Natural killer cell (primary cell): ENCODE measurements around the gene C22orf31. TPM values are rescaled to one million over a fixed set of nuclear protein-coding genes. Genes with fewer than 3 reads are reported as not detected.
A peak's percentile ranks its signal among the peaks of the same experiment; 100 is the strongest.

ENCODE experiments used
- ATAC-seq, 3 donors: fragments of 150-1000 bp in 2 of 3; fragments of 200-7000 bp in 1 of 3; cut with Tn5 transposase; 1 replicate in 1 of 3; 2 replicates in 2 of 3; pipeline ENCODE4 v1.10.0; 2021; ENCODE audit warnings: mild to moderate bottlenecking in 2 of 3, moderate library complexity in 2 of 3
- DNase-seq, 2 donors: peaks; one replicate each; pipeline versions ENCODE4 v3.0.0 to v3.0.0-alpha.2; 2013 to 2021; ENCODE audit warnings: mixed read lengths in 1 of 2
- H3K27ac ChIP-seq: one replicate; pipeline ENCODE4 v1.5.1; 2013; ENCODE audit warnings: mild to moderate bottlenecking, low read length
- H3K27me3 ChIP-seq: one replicate; pipeline ENCODE4 v1.6.1; 2013; ENCODE audit warnings: low read length; ENCODE audit not compliant: control insufficient read depth, insufficient read depth
- H3K36me3 ChIP-seq: one replicate; pipeline ENCODE4 v1.6.1; 2013; ENCODE audit warnings: low read length; ENCODE audit not compliant: control insufficient read depth, insufficient read depth
- H3K4me1 ChIP-seq: one replicate; pipeline ENCODE4 v1.6.1; 2013; ENCODE audit warnings: low read length; ENCODE audit not compliant: control insufficient read depth, insufficient read depth
- H3K4me3 ChIP-seq: one replicate; pipeline ENCODE4 v1.5.1; 2013; ENCODE audit warnings: low read length
- H3K9me3 ChIP-seq: one replicate; pipeline ENCODE4 v1.6.1; 2013; ENCODE audit warnings: low read length; ENCODE audit not compliant: control insufficient read depth, insufficient read depth
- H3K27ac Mint-ChIP-seq, 2 donors: one replicate each; pipeline ENCODE4 v1.8.0; 2022; ENCODE audit warnings: mild to moderate bottlenecking in 2 of 2, mixed read lengths in 2 of 2, moderate library complexity in 1 of 2
- H3K27me3 Mint-ChIP-seq, 2 donors: one replicate each; pipeline ENCODE4 v1.8.0; 2022; ENCODE audit warnings: low read depth in 2 of 2, mixed read lengths in 2 of 2
- H3K36me3 Mint-ChIP-seq: one replicate; pipeline ENCODE4 v1.8.0; 2022; ENCODE audit warnings: mixed read lengths
- H3K4me1 Mint-ChIP-seq, 2 donors: one replicate each; pipeline ENCODE4 v1.8.0; 2022; ENCODE audit warnings: mixed read lengths in 2 of 2
- H3K4me3 Mint-ChIP-seq: one replicate; pipeline ENCODE4 v1.8.0; 2022; ENCODE audit warnings: mild to moderate bottlenecking, moderate library complexity, mixed read lengths
- H3K9me3 Mint-ChIP-seq, 2 donors: one replicate each; pipeline ENCODE4 v1.8.0; 2022; ENCODE audit warnings: mixed read lengths in 2 of 2
- WGBS: methylation state at CpG from one replicate; pipeline ENCODE4 v1.1.7; 2013; ENCODE audit warnings: missing lambda C conversion rate; ENCODE audit not compliant: insufficient coverage; 5-methylcytosine and 5-hydroxymethylcytosine counted together
- intact Hi-C: fragments of 100-400 bp; cut with micrococcal nuclease; formaldehyde crosslinking; loops from one replicate; pipeline ENCODE4 v1.14.2; 2022
- total RNA-seq, 4 donors: library from RNA; stranded (reverse); fragments of 120-200 nt in 1 of 4; gene quantifications; one replicate each; pipeline versions ENCODE4 v1.2.3 to v1.2.4, GENCODE V29; 2013 to 2022
- TF ChIP-seq, protein P1 (sequence below): fragments of 200-600 bp; IDR thresholded peaks from one replicate; pipeline ENCODE4 v1.8.0; 2022; ENCODE audit warnings: antibody characterized with exemption

C22orf31 gene
- total RNA-seq, 3 donors from 2014 or later (not counting 1 experiment from before 2014, with no cell fraction given) = not detected

DNA sequence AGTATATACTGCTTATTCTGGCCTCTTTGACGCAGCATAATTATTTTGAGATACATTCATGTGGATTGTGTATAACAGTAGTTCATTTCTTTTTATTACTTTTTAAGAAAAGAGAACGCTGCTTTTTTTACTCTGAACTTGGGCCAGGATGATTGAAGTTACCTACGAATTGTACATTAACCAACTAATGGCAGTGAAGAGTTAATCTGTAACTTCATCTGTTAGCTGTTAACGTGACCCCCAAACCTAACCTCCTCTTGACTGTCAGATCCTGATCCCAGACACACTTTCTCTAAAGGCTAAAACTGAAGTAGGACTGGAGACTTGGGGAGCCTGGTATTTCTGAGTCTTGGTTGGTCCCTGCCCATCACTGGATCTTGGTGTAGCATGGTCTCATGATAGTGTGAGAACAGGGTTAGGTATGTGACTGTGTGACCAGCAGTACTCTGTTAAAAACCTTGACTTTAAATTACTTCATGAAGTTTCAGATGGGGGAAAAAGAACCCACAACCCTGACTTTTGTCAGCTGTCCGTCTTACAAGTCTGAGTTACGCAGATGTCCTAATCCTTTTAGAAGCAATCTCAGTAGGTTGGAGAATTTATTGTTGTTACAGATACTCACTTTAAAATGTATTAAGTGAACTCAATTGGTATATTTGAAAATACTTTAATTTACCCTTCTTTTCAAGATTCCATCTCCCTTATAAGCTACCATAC is 39.4 kb downstream of the C22orf31 start:
- TF ChIP-seq, protein P1, sequence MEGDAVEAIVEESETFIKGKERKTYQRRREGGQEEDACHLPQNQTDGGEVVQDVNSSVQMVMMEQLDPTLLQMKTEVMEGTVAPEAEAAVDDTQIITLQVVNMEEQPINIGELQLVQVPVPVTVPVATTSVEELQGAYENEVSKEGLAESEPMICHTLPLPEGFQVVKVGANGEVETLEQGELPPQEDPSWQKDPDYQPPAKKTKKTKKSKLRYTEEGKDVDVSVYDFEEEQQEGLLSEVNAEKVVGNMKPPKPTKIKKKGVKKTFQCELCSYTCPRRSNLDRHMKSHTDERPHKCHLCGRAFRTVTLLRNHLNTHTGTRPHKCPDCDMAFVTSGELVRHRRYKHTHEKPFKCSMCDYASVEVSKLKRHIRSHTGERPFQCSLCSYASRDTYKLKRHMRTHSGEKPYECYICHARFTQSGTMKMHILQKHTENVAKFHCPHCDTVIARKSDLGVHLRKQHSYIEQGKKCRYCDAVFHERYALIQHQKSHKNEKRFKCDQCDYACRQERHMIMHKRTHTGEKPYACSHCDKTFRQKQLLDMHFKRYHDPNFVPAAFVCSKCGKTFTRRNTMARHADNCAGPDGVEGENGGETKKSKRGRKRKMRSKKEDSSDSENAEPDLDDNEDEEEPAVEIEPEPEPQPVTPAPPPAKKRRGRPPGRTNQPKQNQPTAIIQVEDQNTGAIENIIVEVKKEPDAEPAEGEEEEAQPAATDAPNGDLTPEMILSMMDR = no peak
- Mint-ChIP-seq H3K27me3 (peaks cover 26 to 53% of the 10 kb centered on the region in 2 donors), H3K4me1 (peaks cover 0 to 7% of the 10 kb centered on the region in 2 donors), H3K36me3 (no peaks in the 10 kb centered on the region), H3K4me3 (no peak overlapping the region), H3K27ac (no peak overlapping the region), H3K9me3 (peaks cover 0 to 3% of the 10 kb centered on the region in 2 donors)
- 100% methylated on average over 4 of the region's 6 CpGs for WGBS
- intact Hi-C loops = no loop called here
- Histone ChIP-seq H3K4me3 (no peak overlapping the region), H3K27me3 (no peaks in the 10 kb centered on the region), H3K27ac (no peak overlapping the region), H3K9me3 (no peaks in the 10 kb centered on the region), H3K4me1 (no peaks in the 10 kb centered on the region), H3K36me3 (no peaks in the 10 kb centered on the region)
- DNase-seq (no peak), ATAC-seq (no peak)

DNA sequence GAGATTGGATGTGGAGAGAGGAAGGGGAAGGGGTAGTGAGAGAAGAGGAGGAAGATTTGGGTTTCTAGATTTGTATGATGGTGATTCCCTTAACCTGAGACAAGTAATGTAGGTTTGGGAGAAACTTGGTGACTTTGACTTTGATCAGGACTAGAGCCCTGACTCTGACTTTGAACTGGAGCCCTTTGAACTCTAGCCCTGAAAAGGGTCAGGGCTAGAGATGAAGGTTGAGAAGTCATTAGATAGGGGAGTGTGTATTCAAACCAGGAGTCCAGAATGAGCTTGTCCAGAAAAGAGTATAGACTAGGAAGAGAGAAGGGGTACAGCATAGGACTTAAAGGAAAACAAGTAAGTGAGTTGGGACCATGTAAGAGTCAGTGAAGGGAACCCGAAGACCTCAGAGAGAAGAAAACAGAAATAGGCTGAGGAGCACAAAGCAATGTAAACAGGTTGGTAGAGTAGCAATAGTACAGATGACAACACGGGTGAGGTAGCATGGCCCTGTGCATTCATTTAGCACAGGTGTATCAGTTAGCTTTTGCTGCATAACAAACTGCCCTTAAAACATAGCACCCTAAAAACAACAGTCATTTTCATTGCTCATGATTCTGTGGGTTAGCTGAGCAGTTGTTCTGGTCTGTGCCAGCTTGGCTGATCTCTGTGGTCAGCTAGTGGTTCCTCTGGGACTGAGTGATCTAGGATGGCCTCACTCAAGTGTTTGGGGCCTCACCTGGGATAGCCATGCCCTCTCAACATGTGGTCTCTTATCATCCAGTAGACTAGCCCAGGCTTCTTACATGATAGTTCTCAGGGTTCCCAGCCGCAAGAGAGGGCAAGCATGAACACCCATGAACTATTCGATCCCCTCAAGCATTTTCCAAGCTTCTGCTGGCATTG is 43.1 kb downstream of the C22orf31 start:
- Mint-ChIP-seq H3K27ac (no peak overlapping the region), H3K36me3 (no peaks in the 10 kb centered on the region), H3K4me1 (peaks cover 7 to 35% of the 10 kb centered on the region in 2 donors), H3K9me3 (peaks cover 0 to 3% of the 10 kb centered on the region in 2 donors), H3K27me3 (peaks cover 18 to 44% of the 10 kb centered on the region in 2 donors), H3K4me3 (no peak overlapping the region)
- no peak overlapping the region for H3K27ac ChIP-seq
- H3K4me1 ChIP-seq = no peaks in the 10 kb centered on the region
- DNase-seq (no peak), ATAC-seq (no peak)
- TF ChIP-seq, protein P1 = no peak
- WGBS = 96% methylated on average over 4 of the region's 4 CpGs
- H3K4me3 ChIP-seq = no peak overlapping the region
- H3K9me3 ChIP-seq = no peaks in the 10 kb centered on the region
- H3K27me3 ChIP-seq = no peaks in the 10 kb centered on the region
- no peaks in the 10 kb centered on the region for H3K36me3 ChIP-seq
- intact Hi-C loops = no loop called here

DNA sequence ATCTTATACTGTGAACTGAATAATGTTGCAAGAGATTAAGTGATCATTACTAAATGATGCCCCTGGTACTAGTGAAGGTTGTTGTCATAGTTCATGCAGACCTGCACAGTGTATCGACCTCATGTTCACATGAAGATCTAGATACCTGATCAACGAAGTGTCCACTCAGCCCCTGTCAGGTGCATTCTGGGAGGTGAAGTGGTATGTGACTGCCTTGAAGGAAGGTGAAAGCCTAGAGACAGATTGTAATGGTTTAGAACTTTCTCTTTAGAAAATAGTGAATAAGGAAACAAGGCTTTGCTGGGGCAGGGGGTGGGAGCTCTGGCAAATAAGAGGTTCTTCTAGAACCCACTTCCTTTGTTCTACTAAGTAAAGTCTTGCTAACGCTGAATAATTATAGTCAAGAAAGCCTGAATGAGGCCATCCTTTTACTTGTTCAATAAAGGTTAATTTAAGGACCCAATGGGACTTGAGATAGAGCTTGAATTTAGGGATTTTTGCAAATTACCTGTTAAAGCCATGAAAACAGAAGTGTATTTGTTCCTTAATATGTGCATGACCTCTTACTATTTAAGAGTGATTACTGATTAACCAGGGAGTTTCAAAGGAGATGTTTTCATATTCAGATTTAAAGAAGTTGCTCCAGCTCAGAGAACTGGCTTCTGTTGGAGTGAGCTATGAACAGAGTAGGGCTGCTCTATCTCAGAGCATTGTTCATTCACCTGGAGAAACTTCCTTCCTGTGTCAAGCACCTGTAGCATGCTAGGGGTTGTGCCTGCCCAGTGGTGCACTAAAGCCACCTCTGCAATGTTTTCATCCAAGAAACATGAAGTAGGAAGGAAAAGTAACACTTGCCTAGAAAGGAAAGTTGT is 45.3 kb downstream of the C22orf31 start:
- H3K9me3 Mint-ChIP-seq = peaks cover 0 to 3% of the 10 kb centered on the region in 2 donors
- H3K4me3 Mint-ChIP-seq = no peak overlapping the region
- WGBS = 72% methylated on average over 2 of the region's 3 CpGs
- peak overlapping the region in 1 of 2 donors; percentile 77 for H3K27ac Mint-ChIP-seq
- H3K27me3 ChIP-seq = no peaks in the 10 kb centered on the region
- H3K4me3 ChIP-seq = no peak overlapping the region
- no peaks in the 10 kb centered on the region for H3K36me3 ChIP-seq
- no peaks in the 10 kb centered on the region for H3K9me3 ChIP-seq
- intact Hi-C loops = no loop called here
- no peaks in the 10 kb centered on the region for H3K36me3 Mint-ChIP-seq
- no peak for DNase-seq
- H3K27ac ChIP-seq = no peak overlapping the region
- ATAC-seq = peak in 1 of 3 donors; percentile 38
- H3K4me1 Mint-ChIP-seq = peaks cover 7 to 35% of the 10 kb centered on the region in 2 donors
- TF ChIP-seq, protein P1 = no peak
- peaks cover 20 to 41% of the 10 kb centered on the region in 2 donors for H3K27me3 Mint-ChIP-seq
- no peaks in the 10 kb centered on the region for H3K4me1 ChIP-seq
